Measurements from ENCODE around the gene DNLZ. TPM values are rescaled to one million over a fixed set of nuclear protein-coding genes. Genes with fewer than 3 reads are reported as not detected.

Gene DNLZ
- total and polyA plus RNA-seq, 9 of the 15 experiments (the other 6 are each of a cell fraction or from before 2014, with no cell fraction given) = 0.17 to 44.6 (median 3.4) TPM

DNA sequence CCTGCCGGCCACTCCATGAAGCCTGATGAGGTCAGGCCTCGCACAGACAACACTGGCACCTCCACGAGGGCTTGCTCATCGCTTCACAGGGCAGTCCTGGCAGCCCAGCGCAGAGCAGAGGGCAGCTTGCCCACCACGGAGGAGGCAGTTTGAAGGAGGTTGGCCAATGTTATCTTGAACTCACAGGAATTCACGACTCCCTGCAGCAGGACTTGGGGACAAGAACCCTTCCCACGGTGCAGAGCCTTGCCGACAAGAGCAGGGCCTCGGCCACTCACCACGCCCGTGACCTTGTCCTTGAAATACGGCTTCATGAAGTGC lies 31.4 kb upstream of the DNLZ start:
- DNase-seq (ENCODE audit: extremely low read depth in 1 of 4, low spot score in 3 of 4) = no peak
- no peaks in the 10 kb centered on the region; the same call in 1 of the 2 replicates for H4K20me1 ChIP-seq (replicated peaks; ENCODE audit: control insufficient read depth, insufficient read depth, low read length)
- WGBS (ENCODE audit: insufficient coverage, low coverage, missing lambda C conversion rate) = 94% methylated on average over 13 of the region's 13 CpGs
- TF ChIP-seq RBFOX2 (IDR thresholded peaks at IDR 0.05; ENCODE audit: low read depth, low read length) = peak; percentile 11; the same call in 1 of the 2 replicates
- no peak for TF ChIP-seq ZNF766 (CRISPR knock-in tag; conservative IDR thresholded peaks at IDR 0.05)
- no peak overlapping the region for H3K4me3 ChIP-seq
- CTCF ChIA-PET (ENCODE audit: low intra/inter-chr PET ratio) = no interaction called here
- H3K9ac ChIP-seq (ENCODE audit: insufficient read depth in 1 of 2, low read depth in 2 of 2, low read length in 2 of 2) = peak overlapping the region in 1 of 2 experiments; percentile 57; a peak in 1 of 4 replicates
- H3K4me2 ChIP-seq (ENCODE audit: insufficient read depth, low read length) = no peak overlapping the region
- in situ Hi-C loops (cut with MboI) = no loop called here
- no peak for FAIRE-seq
- H3K9me3 ChIP-seq (replicated peaks; ENCODE audit: control insufficient read depth, insufficient read depth, low read depth, low read length) = no peaks in the 10 kb centered on the region
- no peaks in the 10 kb centered on the region for H3K27me3 ChIP-seq (ENCODE audit: control insufficient read depth in 2 of 2, insufficient read depth in 2 of 2, low read length in 2 of 2)
- peaks cover 83% of the 10 kb centered on the region for H3K36me3 ChIP-seq (ENCODE audit: control insufficient read depth, insufficient read depth, low read length)
- POLR2A ChIA-PET = interaction anchor here (0.6 kb wide), 2 partner anchors 11 to 714 kb away, joined by 3 read pairs; no protein-coding TSS in a partner anchor
- intact Hi-C loops (cut with micrococcal nuclease) = no loop called here
- no peak overlapping the region for H2AFZ ChIP-seq (ENCODE audit: low read depth, low read length)
- ATAC-seq = no peak
- H3K79me2 ChIP-seq (ENCODE audit: control insufficient read depth, insufficient read depth, low read length) = peaks cover 24% of the 10 kb centered on the region
- no peak overlapping the region for H3K27ac ChIP-seq (ENCODE audit: extremely low read depth, low read depth, low read length)
- no peaks in the 10 kb centered on the region for H3K9me1 ChIP-seq (ENCODE audit: control insufficient read depth, insufficient read depth, low read length)
- BruUV-seq (replicated peaks) = no TSS peak
- H3K4me1 ChIP-seq (replicated peaks in 1 of 2; ENCODE audit: control insufficient read depth in 2 of 2, insufficient read depth in 2 of 2, low read length in 2 of 2) = peaks cover 7 to 37% of the 10 kb centered on the region in 2 experiments; a peak in 4 of 5 replicates

DNA sequence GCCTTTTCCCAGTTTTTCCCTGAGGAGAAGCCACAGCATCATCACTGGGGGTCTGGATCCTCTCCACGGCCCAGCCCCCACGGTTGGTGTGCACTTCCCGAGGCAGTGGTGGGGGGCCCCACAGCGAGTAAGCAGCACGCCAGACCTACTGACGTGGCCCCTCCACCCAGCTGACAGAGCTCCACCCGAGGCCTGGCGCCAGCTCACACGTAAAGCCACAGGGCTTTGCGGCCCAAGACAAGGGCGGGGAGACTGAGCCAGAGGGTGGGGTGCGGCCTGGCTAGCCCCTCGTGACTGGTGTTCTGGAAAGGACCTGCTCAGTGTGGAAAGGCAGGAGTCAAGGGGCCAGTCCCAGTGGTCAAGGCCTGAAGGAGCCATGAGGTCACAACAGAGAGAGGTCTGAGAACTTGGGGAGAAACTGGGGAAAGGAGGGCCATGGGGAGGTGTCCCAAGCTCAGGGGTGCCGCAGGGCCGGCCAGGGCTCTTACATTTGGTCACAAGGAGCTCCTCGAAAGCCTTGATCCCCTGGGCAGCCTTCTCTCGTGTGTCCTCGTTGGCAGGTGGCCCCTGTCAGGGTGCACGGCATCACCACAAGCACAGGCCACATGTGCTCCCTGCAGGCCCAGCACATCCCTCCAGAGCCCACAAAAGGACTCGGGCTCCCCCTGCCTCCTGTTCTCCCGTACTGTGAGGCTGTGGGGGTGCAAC lies 30.9 kb upstream of the DNLZ start:
- in situ Hi-C loops (cut with MboI) = no loop called here
- POLR2A ChIA-PET = interaction anchor here (0.6 to 1.0 kb wide), 3 partner anchors 9 to 29 kb away, joined by 3 to 5 read pairs (median 3); no protein-coding TSS in a partner anchor

More for the DNA sequence above, 30.9 kb upstream of the DNLZ start:
- no peak overlapping the region for H3K4me2 ChIP-seq (ENCODE audit: insufficient read depth, low read length)
- no peak overlapping the region for H2AFZ ChIP-seq (ENCODE audit: low read depth, low read length)
- H3K27me3 ChIP-seq (ENCODE audit: control insufficient read depth in 2 of 2, insufficient read depth in 2 of 2, low read length in 2 of 2) = no peaks in the 10 kb centered on the region
- no peak for DNase-seq (ENCODE audit: extremely low read depth in 1 of 4, low spot score in 3 of 4)
- peaks cover 88% of the 10 kb centered on the region for H3K36me3 ChIP-seq (ENCODE audit: control insufficient read depth, insufficient read depth, low read length)
- H3K9me3 ChIP-seq (replicated peaks; ENCODE audit: control insufficient read depth, insufficient read depth, low read depth, low read length) = no peaks in the 10 kb centered on the region
- WGBS (ENCODE audit: insufficient coverage, low coverage, missing lambda C conversion rate) = 94% methylated on average over 21 of the region's 21 CpGs
- TF ChIP-seq POLR2G (IDR thresholded peaks at IDR 0.05; ENCODE audit: low read depth, low read length) (peak; percentile 60), ZNF140 (CRISPR knock-in tag; IDR thresholded peaks at IDR 0.05) (no peak), RBFOX2 (IDR thresholded peaks at IDR 0.05; ENCODE audit: low read depth, low read length) (peak; percentile 27), CBFB (CRISPR knock-in tag; IDR thresholded peaks at IDR 0.05) (no peak), JUN (IDR thresholded peaks at IDR 0.05; ENCODE audit: borderline replicate concordance, low read depth, low read length) (no peak), JUN (CRISPR knock-in tag; IDR thresholded peaks at IDR 0.05; ENCODE audit: borderline replicate concordance) (no peak), ZNF217 (CRISPR knock-in tag; IDR thresholded peaks at IDR 0.05) (no peak)
- intact Hi-C loops (cut with micrococcal nuclease) = no loop called here
- H3K27ac ChIP-seq (ENCODE audit: extremely low read depth, low read depth, low read length) = no peak overlapping the region
- no peak overlapping the region for H3K4me3 ChIP-seq
- peak overlapping the region in 1 of 2 experiments; percentile 57; a peak in 1 of 4 replicates for H3K9ac ChIP-seq (ENCODE audit: insufficient read depth in 1 of 2, low read depth in 2 of 2, low read length in 2 of 2)
- FAIRE-seq = no peak
- BruUV-seq (replicated peaks) = no TSS peak
- peaks cover 7 to 32% of the 10 kb centered on the region in 2 experiments; a peak in 4 of 5 replicates for H3K4me1 ChIP-seq (replicated peaks in 1 of 2; ENCODE audit: control insufficient read depth in 2 of 2, insufficient read depth in 2 of 2, low read length in 2 of 2)
- no peak for ATAC-seq
- peaks cover 19% of the 10 kb centered on the region for H3K79me2 ChIP-seq (ENCODE audit: control insufficient read depth, insufficient read depth, low read length)
- H3K9me1 ChIP-seq (ENCODE audit: control insufficient read depth, insufficient read depth, low read length) = no peaks in the 10 kb centered on the region
- CTCF ChIA-PET (ENCODE audit: low intra/inter-chr PET ratio) = no interaction called here
- H4K20me1 ChIP-seq (replicated peaks; ENCODE audit: control insufficient read depth, insufficient read depth, low read length) = no peaks in the 10 kb centered on the region; the same call in 1 of the 2 replicates

Data from K562 (cell line).